Inferior parietal cortex (tissue), 1 donor: Measurements from ENCODE around the gene TBC1D16.
"Not testable (repeated sequence)": the region's sequence is repeated elsewhere in the genome, so short reads cannot be mapped to it uniquely, and the experiment has no call there.

Experiments used
- DNase-seq: peaks from one replicate; pipeline ENCODE4 v3.0.0-alpha.2; 2016; ENCODE audit errors: extremely low spot score

Gene TBC1D16

DNA sequence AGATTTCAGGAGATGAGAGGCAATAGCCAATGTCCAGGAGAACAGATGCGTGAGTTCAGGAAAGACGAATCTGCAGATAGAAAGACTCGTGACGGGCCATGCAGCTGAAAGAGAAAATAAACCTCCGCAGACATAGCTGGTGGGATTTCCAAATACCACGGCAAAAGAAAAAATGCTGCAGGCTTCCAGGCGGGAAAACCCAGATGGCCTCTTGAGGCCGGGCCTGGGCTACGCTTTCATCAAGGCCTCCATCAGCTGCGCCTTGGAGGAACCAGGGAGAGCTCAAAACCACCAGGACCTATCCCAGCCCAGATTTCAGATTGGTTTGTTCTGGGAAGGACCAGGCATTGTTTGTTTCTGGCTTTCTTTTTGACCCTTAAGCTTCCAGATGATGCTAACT lies 17.4 kb upstream of the TBC1D16 start:
- no peak for DNase-seq

GRCh38 chr17:80051681-80052080 lies 16.0 kb upstream of the TBC1D16 start:
- DNase-seq = no peak

GRCh38 chr17:80050706-80051105 lies 15.0 kb upstream of the TBC1D16 start:
- DNase-seq = no peak

- no peak for DNase-seq
These were observed 14.3 kb upstream of the TBC1D16 start for GRCh38 chr17:80049986-80050385.

DNA sequence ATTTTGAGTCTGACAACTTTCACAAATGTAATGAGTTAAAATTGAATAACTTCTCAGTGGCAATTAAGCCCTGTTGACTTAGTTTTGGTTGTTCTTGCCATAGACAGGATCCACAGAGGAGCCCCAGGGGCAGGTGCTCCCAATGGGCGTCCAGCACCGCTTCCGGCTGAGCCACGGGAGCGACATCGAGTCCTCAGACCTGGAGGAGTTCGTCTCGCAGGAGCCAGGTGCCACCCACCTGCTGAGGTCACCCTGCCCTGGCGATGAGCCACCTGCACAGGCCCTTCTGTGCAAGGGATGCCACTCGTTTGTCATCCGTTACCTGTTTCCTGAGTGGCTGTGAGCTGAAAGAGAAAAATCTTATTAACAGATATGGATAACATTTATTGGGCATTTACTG lies 11.5 kb upstream of the TBC1D16 start:
- DNase-seq = no peak

GRCh38 chr17:80046709-80047108 lies 11.0 kb upstream of the TBC1D16 start:
- DNase-seq = not testable (repeated sequence)

- no peak for DNase-seq
These were observed 10.0 kb upstream of the TBC1D16 start for GRCh38 chr17:80045703-80046102.

DNA sequence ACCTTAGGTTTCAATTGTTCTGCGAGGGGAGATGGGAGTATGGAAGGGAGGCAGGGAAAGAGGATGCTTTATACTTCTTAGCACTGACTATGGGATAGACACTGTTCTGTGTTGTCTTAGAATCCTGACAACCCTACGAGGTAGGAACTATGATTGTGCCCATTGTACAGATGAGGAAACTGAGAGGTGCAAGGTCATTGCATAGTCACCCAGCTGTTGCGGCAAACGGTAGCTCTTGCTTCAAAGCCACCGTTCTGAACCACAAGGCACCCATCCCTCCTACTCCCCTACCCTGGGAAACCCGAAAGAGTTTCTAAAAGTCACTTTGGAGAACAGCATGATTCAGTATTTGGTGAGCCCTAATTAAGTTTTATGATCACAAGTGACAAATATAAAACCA lies 8.3 kb upstream of the TBC1D16 start:
- no peak for DNase-seq

DNA sequence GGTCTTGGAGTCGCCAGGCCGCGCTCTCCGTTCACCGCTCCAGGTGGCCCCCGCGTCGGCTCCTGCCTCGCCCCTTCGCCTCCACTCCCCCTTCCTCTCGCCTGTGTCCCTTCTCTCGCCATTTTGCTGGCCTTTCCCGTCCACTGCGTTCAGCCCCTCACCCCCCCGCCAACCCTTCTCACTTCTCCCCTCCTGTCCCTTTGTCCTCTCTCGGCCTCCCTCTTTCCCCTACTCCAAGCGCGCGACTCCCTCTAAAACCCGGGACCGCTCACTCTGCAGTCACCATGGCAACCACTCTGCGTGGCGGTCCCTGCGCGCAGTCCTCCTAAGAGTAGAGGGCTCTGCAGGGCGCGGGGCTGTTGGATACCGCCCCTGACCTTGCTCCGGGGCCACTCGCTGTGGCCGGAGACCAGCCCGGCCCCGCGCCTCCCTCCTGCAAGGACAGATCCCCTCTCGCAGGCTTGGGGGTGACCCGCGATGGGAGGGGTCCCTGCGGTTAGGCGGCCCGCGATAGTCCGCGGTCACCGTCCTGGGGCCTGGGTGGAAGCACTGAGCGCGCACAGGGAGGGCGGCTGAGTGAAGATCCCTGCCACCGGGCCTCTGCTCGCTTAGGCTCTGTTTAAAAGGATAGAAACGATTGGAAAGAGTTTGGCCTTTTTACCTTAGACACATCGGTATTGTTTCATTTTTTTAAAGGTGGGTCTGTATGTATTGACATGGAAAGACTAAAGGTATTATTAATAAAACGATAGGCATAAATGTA lies 1.2 kb upstream of the TBC1D16 start:
- DNase-seq = peak; percentile 47

- peak; percentile 69 for DNase-seq
These were observed 454 bp upstream of the TBC1D16 start, which contains the start of gene CCDC40 for GRCh38 chr17:80035937-80036714. TSS of gene CCDC40 (plus strand) at chr17:80036642. CDS start at chr17:80036663, 21 bp downstream.

- DNase-seq = no peak
These were observed 633 bp downstream of the TBC1D16 start for GRCh38 chr17:80034791-80035686.

- DNase-seq = no peak
These were observed 1.8 kb downstream of the TBC1D16 start for GRCh38 chr17:80033840-80034239.

- DNase-seq = no peak
These were observed 3.0 kb downstream of the TBC1D16 start for GRCh38 chr17:80032614-80033171.

DNA sequence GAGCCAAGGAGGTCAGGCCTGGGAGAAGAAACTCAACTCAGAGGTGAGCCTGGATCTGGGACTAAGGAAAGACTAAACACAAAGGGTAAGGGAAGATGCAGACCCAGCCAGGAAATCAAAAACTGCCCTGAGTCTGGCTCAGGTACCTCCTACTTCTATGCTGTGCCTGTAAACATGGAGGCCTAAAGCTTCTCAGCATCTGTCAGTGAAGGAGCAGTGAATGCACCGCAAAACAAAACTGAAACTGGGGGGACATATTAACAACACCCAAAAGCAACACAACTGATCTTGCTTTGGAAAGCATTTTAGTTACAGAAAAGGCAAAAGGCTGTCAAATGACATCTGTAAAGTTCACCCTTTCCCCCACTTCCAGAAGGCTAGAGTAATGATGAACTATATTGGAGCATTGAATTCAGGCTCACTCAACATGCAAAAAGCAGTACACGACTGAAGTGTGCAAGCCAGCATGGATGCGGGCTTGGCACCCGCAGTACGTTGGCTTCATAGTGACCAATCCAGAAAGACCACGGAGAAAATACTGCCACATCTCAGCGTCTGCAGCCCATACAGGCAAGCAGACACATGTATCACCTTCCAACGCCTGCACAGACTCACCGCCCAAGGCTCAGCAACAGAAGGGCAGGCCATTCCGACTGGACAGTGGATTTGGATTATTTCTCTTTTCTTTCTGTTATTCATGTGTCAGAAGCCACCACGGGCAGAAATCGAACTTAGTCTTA lies 3.8 kb downstream of the TBC1D16 start:
- DNase-seq = no peak

- DNase-seq = no peak
These were observed 4.8 kb downstream of the TBC1D16 start for GRCh38 chr17:80030730-80031410.

- no peak for DNase-seq
These were observed 6.3 kb downstream of the TBC1D16 start for GRCh38 chr17:80029258-80029974.

DNA sequence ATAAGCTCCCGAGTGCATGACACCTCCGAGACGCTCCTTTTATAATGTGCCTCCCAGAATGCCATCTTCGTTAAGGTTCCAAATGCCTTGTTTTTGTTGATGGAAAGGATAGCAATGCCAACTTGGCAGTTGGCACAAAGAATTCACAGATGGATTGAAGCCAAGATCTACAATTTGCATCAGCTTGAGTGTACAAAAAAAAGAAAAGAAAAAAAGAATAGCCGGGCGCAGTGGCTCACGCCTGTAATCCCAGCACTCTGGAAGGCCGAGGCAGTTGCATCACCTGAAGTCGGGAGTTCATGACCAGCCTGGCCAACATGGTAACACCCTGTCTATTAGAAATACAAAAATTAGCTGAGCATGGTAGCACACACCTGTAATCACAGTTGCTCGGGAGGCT lies 7.6 kb downstream of the TBC1D16 start:
- DNase-seq = peak; percentile 12

- DNase-seq = no peak
These were observed 8.6 kb downstream of the TBC1D16 start for GRCh38 chr17:80027043-80027435.

DNA sequence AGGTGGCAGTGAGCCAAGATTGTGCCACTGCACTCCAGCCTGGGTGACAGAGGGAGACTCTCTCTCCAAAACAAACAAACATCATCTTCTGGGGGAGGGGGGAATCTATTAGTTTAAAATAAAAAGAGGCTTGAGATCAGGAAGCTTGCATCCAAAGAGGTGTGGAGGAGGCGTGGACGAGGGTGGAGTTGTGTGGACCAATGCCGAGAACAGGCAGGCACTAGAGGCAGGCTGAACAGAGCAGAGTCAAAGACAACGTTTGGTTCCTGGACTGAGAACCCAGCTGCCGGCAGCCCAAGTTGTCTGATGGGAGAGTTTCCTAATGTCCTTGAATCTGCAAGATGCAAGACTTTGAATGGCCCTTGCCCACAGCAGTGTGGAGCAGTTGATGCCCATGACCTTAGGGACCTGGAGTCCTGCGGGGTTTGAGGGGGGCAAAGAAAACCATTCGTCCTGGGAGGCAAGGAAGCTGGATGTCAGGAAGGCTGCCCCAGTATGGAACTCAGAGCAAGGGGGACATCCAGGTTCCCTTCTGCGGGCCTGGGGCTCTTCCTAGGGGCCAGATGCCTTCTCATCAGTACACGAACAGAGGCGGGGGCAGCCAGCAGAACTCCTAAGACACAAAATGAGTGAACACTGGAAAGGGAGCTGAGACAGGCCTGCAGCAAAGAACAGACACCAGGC lies 9.2 kb downstream of the TBC1D16 start:
- DNase-seq = no peak
